IPS-11a (cell line): ENCODE results near the gene ABCA13.
"Not testable (repeated sequence)": the region's sequence is repeated elsewhere in the genome, so short reads cannot be mapped to it uniquely, and the experiment has no call there.

Experiments used
- H3K4me3 ChIP-seq: one replicate; pipeline ENCODE4 v1.5.1; 2013; ENCODE audit warnings: low read depth, low read length, control low read depth

Gene ABCA13

GRCh38 chr7:48171202-48171601 lies at the start of gene ABCA13:
ABCA13 (plus strand) TSS chr7:48171458; CDS start chr7:48171484, 26 bp downstream.
- no peak within 1 kb of the TSS for H3K4me3 ChIP-seq

- no peak overlapping the region for H3K4me3 ChIP-seq
Observed at GRCh38 chr7:48126037-48126436, 45.2 kb upstream of the ABCA13 start.

- no peak overlapping the region for H3K4me3 ChIP-seq
Observed at GRCh38 chr7:48130658-48131108, 40.6 kb upstream of the ABCA13 start.

- no peak overlapping the region for H3K4me3 ChIP-seq
Observed at GRCh38 chr7:48132792-48133191, 38.5 kb upstream of the ABCA13 start.

- no peak overlapping the region for H3K4me3 ChIP-seq
Observed at GRCh38 chr7:48139459-48139858, 31.8 kb upstream of the ABCA13 start.

GRCh38 chr7:48140001-48140681 lies 31.1 kb upstream of the ABCA13 start:
- no peak overlapping the region for H3K4me3 ChIP-seq

- H3K4me3 ChIP-seq = no peak overlapping the region
Observed at GRCh38 chr7:48141521-48141920, 29.7 kb upstream of the ABCA13 start.

GRCh38 chr7:48144291-48144768 lies 26.9 kb upstream of the ABCA13 start:
- no peak overlapping the region for H3K4me3 ChIP-seq

- no peak overlapping the region for H3K4me3 ChIP-seq
Observed at GRCh38 chr7:48147078-48147591, 24.1 kb upstream of the ABCA13 start.

- H3K4me3 ChIP-seq = not testable (repeated sequence)
Observed at GRCh38 chr7:48147690-48148089, 23.6 kb upstream of the ABCA13 start.

GRCh38 chr7:48148311-48148710 lies 22.9 kb upstream of the ABCA13 start:
- no peak overlapping the region for H3K4me3 ChIP-seq

GRCh38 chr7:48149058-48149457 lies 22.2 kb upstream of the ABCA13 start:
- H3K4me3 ChIP-seq = no peak overlapping the region

GRCh38 chr7:48150086-48150485 lies 21.2 kb upstream of the ABCA13 start:
- H3K4me3 ChIP-seq = no peak overlapping the region

GRCh38 chr7:48154792-48155413 lies 16.4 kb upstream of the ABCA13 start:
- no peak overlapping the region for H3K4me3 ChIP-seq

- H3K4me3 ChIP-seq = no peak overlapping the region
Observed at GRCh38 chr7:48158404-48158803, 12.9 kb upstream of the ABCA13 start.

- no peak overlapping the region for H3K4me3 ChIP-seq
Observed at GRCh38 chr7:48161407-48162125, 9.7 kb upstream of the ABCA13 start.

- H3K4me3 ChIP-seq = no peak overlapping the region
Observed at GRCh38 chr7:48165157-48165556, 6.1 kb upstream of the ABCA13 start.

- H3K4me3 ChIP-seq = no peak overlapping the region
Observed at GRCh38 chr7:48168159-48168558, 3.1 kb upstream of the ABCA13 start.

- H3K4me3 ChIP-seq = no peak overlapping the region
Observed at GRCh38 chr7:48170506-48170905, 752 bp upstream of the ABCA13 start.

- H3K4me3 ChIP-seq = no peak overlapping the region
Observed at GRCh38 chr7:48173313-48173712, 2.1 kb downstream of the ABCA13 start.

GRCh38 chr7:48173756-48174382 lies 2.6 kb downstream of the ABCA13 start:
- H3K4me3 ChIP-seq = no peak overlapping the region
